NCI-H2196 treated with DMSO at 0.1 percent for 48 hours (cell line): ENCODE measurements around the gene NSMCE1.
A peak's percentile ranks its signal among the peaks of the same experiment; 100 is the strongest.

Source experiments
- DNase-seq: peaks from one replicate; lab custom pipeline; 2025; ENCODE audit not compliant: unreplicated experiment; lab: John Stamatoyannopoulos, UW

The NSMCE1 gene

GRCh38 chr16:27199235-27199586, 69.4 kb downstream of the NSMCE1 start:
- DNase-seq, result no peak

GRCh38 chr16:27198451-27199234, 69.9 kb downstream of the NSMCE1 start:
- no peak for DNase-seq

- no peak for DNase-seq
Observed at GRCh38 chr16:27197004-27197403, 71.6 kb downstream of the NSMCE1 start.

GRCh38 chr16:27195941-27196595, 72.5 kb downstream of the NSMCE1 start:
- DNase-seq, result no peak

GRCh38 chr16:27195076-27195741, 73.4 kb downstream of the NSMCE1 start:
- no peak for DNase-seq

- DNase-seq, result no peak
Observed at GRCh38 chr16:27193300-27193990, 75.1 kb downstream of the NSMCE1 start.

GRCh38 chr16:27191352-27191924, 77.1 kb downstream of the NSMCE1 start:
- no peak for DNase-seq

- no peak for DNase-seq
Observed at GRCh38 chr16:27190316-27190871, 78.2 kb downstream of the NSMCE1 start.

- no peak for DNase-seq
Observed at GRCh38 chr16:27189335-27189972, 79.1 kb downstream of the NSMCE1 start.

- no peak for DNase-seq
Observed at GRCh38 chr16:27188633-27189032, 79.9 kb downstream of the NSMCE1 start.

- DNase-seq, result no peak
Observed at GRCh38 chr16:27185776-27186130, 82.8 kb downstream of the NSMCE1 start.

- DNase-seq, result no peak
Observed at GRCh38 chr16:27182906-27183405, 85.6 kb downstream of the NSMCE1 start.

- DNase-seq, result no peak
Observed at GRCh38 chr16:27181019-27181790, 87.4 kb downstream of the NSMCE1 start.

- peak; percentile 8 for DNase-seq
Observed at GRCh38 chr16:27179500-27180072, 89.0 kb downstream of the NSMCE1 start.

GRCh38 chr16:27177031-27177774, 91.4 kb downstream of the NSMCE1 start:
- no peak for DNase-seq

GRCh38 chr16:27175888-27176287, 92.7 kb downstream of the NSMCE1 start:
- no peak for DNase-seq
